ENCODE measurements around the gene ASPSCR1. TPM values are rescaled to one million over a fixed set of nuclear protein-coding genes. Genes with fewer than 3 reads are reported as not detected.

ASPSCR1 gene
- total and polyA plus RNA-seq, 2 of the 13 experiments (the other 11 are each of a cell fraction or from before 2014, with no cell fraction given), result 274 to 314 TPM

GRCh38 chr17:82064433-82065192 is 87.2 kb downstream of the ASPSCR1 start (continued):
- TF ChIP-seq, protein P1, sequence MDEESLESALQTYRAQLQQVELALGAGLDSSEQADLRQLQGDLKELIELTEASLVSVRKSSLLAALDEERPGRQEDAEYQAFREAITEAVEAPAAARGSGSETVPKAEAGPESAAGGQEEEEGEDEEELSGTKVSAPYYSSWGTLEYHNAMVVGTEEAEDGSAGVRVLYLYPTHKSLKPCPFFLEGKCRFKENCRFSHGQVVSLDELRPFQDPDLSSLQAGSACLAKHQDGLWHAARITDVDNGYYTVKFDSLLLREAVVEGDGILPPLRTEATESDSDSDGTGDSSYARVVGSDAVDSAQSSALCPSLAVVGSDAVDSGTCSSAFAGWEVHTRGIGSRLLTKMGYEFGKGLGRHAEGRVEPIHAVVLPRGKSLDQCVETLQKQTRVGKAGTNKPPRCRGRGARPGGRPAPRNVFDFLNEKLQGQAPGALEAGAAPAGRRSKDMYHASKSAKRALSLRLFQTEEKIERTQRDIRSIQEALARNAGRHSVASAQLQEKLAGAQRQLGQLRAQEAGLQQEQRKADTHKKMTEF (CRISPR knock-in tag; IDR thresholded peaks at IDR 0.05), result peak; percentile 54; the same call in 1 of the 2 replicates
- TF ChIP-seq RCOR2 (CRISPR knock-in tag; IDR thresholded peaks at IDR 0.05) (no peak), HOXD1 (CRISPR knock-in tag; IDR thresholded peaks at IDR 0.05) (no peak), ETV6 (CRISPR knock-in tag; conservative IDR thresholded peaks at IDR 0.05) (no peak), ZNF225 (CRISPR knock-in tag; IDR thresholded peaks at IDR 0.05) (no peak), ZBTB37 (CRISPR knock-in tag; IDR thresholded peaks at IDR 0.05) (no peak), PPARG (CRISPR knock-in tag; conservative IDR thresholded peaks at IDR 0.05) (no peak), PLRG1 (conservative IDR thresholded peaks at IDR 0.05) (no peak), ZNF772 (CRISPR knock-in tag; IDR thresholded peaks at IDR 0.05) (no peak; the same call in 1 of the 2 replicates), ZNF850 (CRISPR knock-in tag; conservative IDR thresholded peaks at IDR 0.05) (no peak), ZNF549 (CRISPR knock-in tag; IDR thresholded peaks at IDR 0.05) (no peak), ZNF432 (CRISPR knock-in tag; IDR thresholded peaks at IDR 0.05; ENCODE audit: borderline replicate concordance) (no peak), MAFG (CRISPR knock-in tag; IDR thresholded peaks at IDR 0.05) (0 out of 2 replicates have a peak, but pooled peaks have one; percentile 29), ZMAT3 (CRISPR knock-in tag; conservative IDR thresholded peaks at IDR 0.05) (peak; percentile 91; the same call in 1 of the 2 replicates), ZSCAN12 (CRISPR knock-in tag; IDR thresholded peaks at IDR 0.05) (no peak), ZSCAN22 (CRISPR knock-in tag; IDR thresholded peaks at IDR 0.05) (no peak), ZFP41 (CRISPR knock-in tag; IDR thresholded peaks at IDR 0.05; ENCODE audit: borderline replicate concordance) (no peak), ZNF441 (CRISPR knock-in tag; IDR thresholded peaks at IDR 0.05; ENCODE audit: borderline replicate concordance) (no peak), GTF2F1 (IDR thresholded peaks at IDR 0.05; ENCODE audit: low read length) (no peak), KMT2B (CRISPR knock-in tag; IDR thresholded peaks at IDR 0.05) (no peak), PHF5A (CRISPR knock-in tag; IDR thresholded peaks at IDR 0.05; ENCODE audit: low read depth, unreplicated experiment) (peak; percentile 16), HDAC6 (IDR thresholded peaks at IDR 0.05; ENCODE audit: low read depth, low read length) (no peak)
- TF ChIP-seq, protein P2, sequence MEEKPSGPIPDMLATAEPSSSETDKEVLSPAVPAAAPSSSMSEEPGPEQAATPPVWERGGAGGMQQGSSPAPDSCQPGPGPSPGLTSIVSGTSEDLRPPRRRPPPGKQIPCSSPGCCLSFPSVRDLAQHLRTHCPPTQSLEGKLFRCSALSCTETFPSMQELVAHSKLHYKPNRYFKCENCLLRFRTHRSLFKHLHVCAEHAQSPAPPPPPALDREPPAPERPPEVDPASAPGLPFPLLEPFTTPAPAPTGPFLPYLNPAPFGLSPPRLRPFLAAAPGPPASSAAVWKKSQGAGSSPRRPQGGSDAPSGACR (CRISPR knock-in tag; IDR thresholded peaks at IDR 0.05), result no peak
